MM.1S (cell line): ENCODE results near the gene ALDH3A1.

Source experiments
- DNase-seq: peaks from one replicate; pipeline ENCODE4 v3.0.0-alpha.2; 2015
- H2AFZ ChIP-seq: fragments of 300-600 bp; sonication (generic); 2 replicates; pipeline ENCODE4 v1.6.0; 2016; ENCODE audit warnings: antibody characterized with exemption, low read length
- H3F3A ChIP-seq: fragments of 300-600 bp; sonication (generic); 2 replicates; pipeline ENCODE4 v1.6.1; 2016; ENCODE audit warnings: mild to moderate bottlenecking, antibody characterized with exemption, low read length, moderate library complexity, mixed read lengths; ENCODE audit not compliant: insufficient read depth
- H3K27ac ChIP-seq: fragments of 300-600 bp; sonication (generic); 2 replicates; pipeline ENCODE4 v1.5.1; 2016; ENCODE audit warnings: mild to moderate bottlenecking, low read length
- H3K27me3 ChIP-seq: fragments of 300-600 bp; sonication (generic); replicated peaks from 2 replicates; pipeline ENCODE4 v1.6.0; 2016; ENCODE audit warnings: low read length; ENCODE audit not compliant: insufficient read depth
- H3K36me3 ChIP-seq: fragments of 300-600 bp; sonication (generic); replicated peaks from 2 replicates; pipeline ENCODE4 v1.6.1; 2016; ENCODE audit warnings: mild to moderate bottlenecking, low read length, mixed read lengths; ENCODE audit not compliant: insufficient read depth
- H3K4me1 ChIP-seq: fragments of 300-600 bp; sonication (generic); 2 replicates; pipeline ENCODE4 v1.6.1; 2016; ENCODE audit warnings: low read length, mixed read lengths
- H3K4me2 ChIP-seq: fragments of 300-600 bp; sonication (generic); 2 replicates; pipeline ENCODE4 v1.6.0; 2016; ENCODE audit warnings: low read depth, low read length
- H3K4me3 ChIP-seq: fragments of 300-600 bp; sonication (generic); 2 replicates; pipeline ENCODE4 v1.5.1; 2016; ENCODE audit warnings: low read length, mixed read lengths
- H3K79me2 ChIP-seq: fragments of 300-600 bp; sonication (generic); 2 replicates; pipeline ENCODE4 v1.6.1; 2016; ENCODE audit warnings: mixed run types, low read length, mixed read lengths
- H3K9ac ChIP-seq: fragments of 300-600 bp; sonication (generic); 2 replicates; pipeline ENCODE4 v1.6.1; 2016; ENCODE audit warnings: low read length, mixed read lengths
- H3K9me2 ChIP-seq: fragments of 300-600 bp; sonication (generic); replicated peaks from 2 replicates; pipeline ENCODE4 v1.6.1; 2016; ENCODE audit warnings: mild to moderate bottlenecking, low read length, mixed read lengths; ENCODE audit not compliant: insufficient read depth
- H3K9me3 ChIP-seq: fragments of 300-600 bp; sonication (generic); replicated peaks from 2 replicates; pipeline ENCODE4 v1.6.1; 2016; ENCODE audit warnings: mild to moderate bottlenecking, low read length, mixed read lengths; ENCODE audit not compliant: insufficient read depth
- H4K20me1 ChIP-seq: fragments of 300-600 bp; sonication (generic); 2 replicates; pipeline ENCODE4 v1.6.1; 2016; ENCODE audit warnings: mild to moderate bottlenecking, low read length, moderate library complexity, mixed read lengths; ENCODE audit not compliant: insufficient read depth
- CTCF ChIP-seq: fragments of 300-600 bp; sonication (generic); IDR thresholded peaks from 2 replicates; pipeline ENCODE4 v1.5.1; 2016; ENCODE audit warnings: antibody characterized with exemption, low read length, mixed read lengths
- EZH2 ChIP-seq: fragments of 300-600 bp; sonication (generic); optimal IDR thresholded peaks from 2 replicates; pipeline ENCODE3; 2017; ENCODE audit warnings: low read depth, mild to moderate bottlenecking, antibody characterized with exemption, low read length, mixed read lengths
- EZH2phosphoT487 ChIP-seq: fragments of 300-600 bp; sonication (generic); IDR thresholded peaks from 2 replicates; pipeline ENCODE4 v1.6.1; 2018; ENCODE audit warnings: antibody characterized with exemption, low read length

The ALDH3A1 gene

GRCh38 chr17:19737305-19738072 is 10.6 kb downstream of the ALDH3A1 start:
- DNase-seq = no peak
- H3K4me3 ChIP-seq = no peak overlapping the region
- H3K9me3 ChIP-seq = no peaks in the 10 kb centered on the region
- no peak overlapping the region for H3K9ac ChIP-seq
- no peaks in the 10 kb centered on the region for H3K79me2 ChIP-seq
- no peaks in the 10 kb centered on the region for H4K20me1 ChIP-seq
- H3K4me1 ChIP-seq = no peaks in the 10 kb centered on the region
- no peak overlapping the region for H3K27ac ChIP-seq
- no peaks in the 10 kb centered on the region for H3K9me2 ChIP-seq
- H3F3A ChIP-seq = no peaks in the 10 kb centered on the region
- no peak overlapping the region for H2AFZ ChIP-seq
- TF ChIP-seq EZH2 = no peak
- TF ChIP-seq CTCF = no peak
- no peak for TF ChIP-seq EZH2phosphoT487
- no peak overlapping the region for H3K4me2 ChIP-seq
- peaks cover 23% of the 10 kb centered on the region for H3K27me3 ChIP-seq
- no peaks in the 10 kb centered on the region for H3K36me3 ChIP-seq

- H3F3A ChIP-seq = no peaks in the 10 kb centered on the region
- H3K36me3 ChIP-seq = no peaks in the 10 kb centered on the region
- no peaks in the 10 kb centered on the region for H3K9me3 ChIP-seq
- no peak overlapping the region for H3K27ac ChIP-seq
- H3K4me1 ChIP-seq = no peaks in the 10 kb centered on the region
- peaks cover 12% of the 10 kb centered on the region for H3K27me3 ChIP-seq
- H3K4me2 ChIP-seq = no peak overlapping the region
- no peaks in the 10 kb centered on the region for H3K9me2 ChIP-seq
- H3K79me2 ChIP-seq = no peaks in the 10 kb centered on the region
- no peaks in the 10 kb centered on the region for H4K20me1 ChIP-seq
- H3K4me3 ChIP-seq = no peak overlapping the region
- no peak for DNase-seq
- TF ChIP-seq EZH2 (no peak), CTCF (no peak), EZH2phosphoT487 (no peak)
- no peak overlapping the region for H3K9ac ChIP-seq
- H2AFZ ChIP-seq = no peak overlapping the region
Measured at GRCh38 chr17:19736071-19736470, 12.0 kb downstream of the ALDH3A1 start.

- H3K9me3 ChIP-seq = no peaks in the 10 kb centered on the region
- no peak overlapping the region for H3K4me2 ChIP-seq
- no peaks in the 10 kb centered on the region for H4K20me1 ChIP-seq
- H3K27ac ChIP-seq = no peak overlapping the region
- no peaks in the 10 kb centered on the region for H3F3A ChIP-seq
- no peak overlapping the region for H3K9ac ChIP-seq
- H3K27me3 ChIP-seq = no peaks in the 10 kb centered on the region
- H2AFZ ChIP-seq = no peak overlapping the region
- H3K4me1 ChIP-seq = no peaks in the 10 kb centered on the region
- H3K36me3 ChIP-seq = no peaks in the 10 kb centered on the region
- no peak overlapping the region for H3K4me3 ChIP-seq
- no peaks in the 10 kb centered on the region for H3K9me2 ChIP-seq
- TF ChIP-seq EZH2phosphoT487 = no peak
- TF ChIP-seq EZH2 = no peak
- no peak for TF ChIP-seq CTCF
- no peaks in the 10 kb centered on the region for H3K79me2 ChIP-seq
- DNase-seq = no peak
Measured at GRCh38 chr17:19733953-19734526, 14.1 kb downstream of the ALDH3A1 start.
